ENCODE results near the gene EPDR1. TPM values are rescaled to one million over a fixed set of nuclear protein-coding genes. Genes with fewer than 3 reads are reported as not detected.

EPDR1 gene
- total RNA-seq, 6 experiments from 2014 or later: 4.1 to 34.1 (median 13.2) TPM

GRCh38 chr7:37912756-37913155, 7.7 kb upstream of the EPDR1 start:
- peaks cover 0 to 7% (median 0%) of the 10 kb centered on the region in 4 donors for H3K4me1 ChIP-seq
- ATAC-seq (no peak), DNase-seq (no peak)
- H3K4me3 ChIP-seq: no peak overlapping the region
- intact Hi-C loops (cut with DNase I): loop anchor here in 1 of 2 donors (10.0 kb wide), 1 partner anchor 192 kb away; no protein-coding TSS in a partner anchor
- WGBS (ENCODE audit: insufficient coverage, low coverage, low lambda C conversion rate, missing lambda C conversion rate): 51% methylated on average over 2 of the region's 2 CpGs
- TF ChIP-seq CTCF (IDR thresholded peaks at IDR 0.05) (no peak), POLR2A (IDR thresholded peaks at IDR 0.05) (no peak)
- H3K27me3 ChIP-seq: no peaks in the 10 kb centered on the region
- no peaks in the 10 kb centered on the region for H3K36me3 ChIP-seq
- no peaks in the 10 kb centered on the region for H3K9me3 ChIP-seq
- H3K27ac ChIP-seq: no peak overlapping the region

GRCh38 chr7:37915438-37915837, 5.0 kb upstream of the EPDR1 start:
- no peak for DNase-seq
- Histone ChIP-seq H3K9me3 (no peaks in the 10 kb centered on the region), H3K4me1 (peaks cover 0 to 7% (median 0%) of the 10 kb centered on the region in 4 donors), H3K36me3 (no peaks in the 10 kb centered on the region), H3K4me3 (no peak overlapping the region), H3K27ac (no peak overlapping the region), H3K27me3 (no peaks in the 10 kb centered on the region)
- ATAC-seq: no peak
- 24% methylated on average over 5 of the region's 5 CpGs for WGBS (ENCODE audit: insufficient coverage, low coverage, low lambda C conversion rate, missing lambda C conversion rate)
- TF ChIP-seq CTCF (IDR thresholded peaks at IDR 0.05): no peak
- TF ChIP-seq POLR2A (IDR thresholded peaks at IDR 0.05): no peak
- intact Hi-C loops (cut with DNase I): loop anchor here in 1 of 2 donors (10.0 kb wide), 1 partner anchor 189 kb away; no protein-coding TSS in a partner anchor

GRCh38 chr7:37916017-37916672, 4.3 kb upstream of the EPDR1 start:
- ATAC-seq (peak; percentile 3 to 23 (median 12)), DNase-seq (peak in 2 of 3 donors; percentile 26 to 55)
- no peaks in the 10 kb centered on the region for H3K9me3 ChIP-seq
- TF ChIP-seq POLR2A (IDR thresholded peaks at IDR 0.05) (no peak), CTCF (IDR thresholded peaks at IDR 0.05) (no peak)
- H3K27me3 ChIP-seq: no peaks in the 10 kb centered on the region
- intact Hi-C loops (cut with DNase I): loop anchor here in 1 of 2 donors (10.0 kb wide), 1 partner anchor 189 kb away; no protein-coding TSS in a partner anchor
- peak overlapping the region; percentile 46 to 59 (median 46) for H3K4me3 ChIP-seq
- H3K36me3 ChIP-seq: no peaks in the 10 kb centered on the region
- 12% methylated on average over 21 of the region's 57 CpGs for WGBS (ENCODE audit: insufficient coverage, low coverage, low lambda C conversion rate, missing lambda C conversion rate)
- H3K4me1 ChIP-seq: peaks cover 0 to 7% (median 0%) of the 10 kb centered on the region in 4 donors
- no peak overlapping the region for H3K27ac ChIP-seq

- TF ChIP-seq CTCF (IDR thresholded peaks at IDR 0.05) (peak; percentile 61 to 71 (median 62)), POLR2A (IDR thresholded peaks at IDR 0.05) (no peak)
- no peaks in the 10 kb centered on the region for H3K36me3 ChIP-seq
- no peaks in the 10 kb centered on the region for H3K9me3 ChIP-seq
- H3K4me3 ChIP-seq: peak within 1 kb of the TSS; percentile 46 to 59 (median 46)
- H3K27ac ChIP-seq: no peak within 1 kb of the TSS
- ATAC-seq (peak; percentile 63 to 69 (median 66)), DNase-seq (peak; percentile 57 to 60 (median 60))
- H3K27me3 ChIP-seq: no peaks in the 10 kb centered on the region
- peaks cover 0 to 12% (median 3%) of the 10 kb centered on the region in 4 donors for H3K4me1 ChIP-seq
- WGBS (ENCODE audit: insufficient coverage, low coverage, low lambda C conversion rate, missing lambda C conversion rate): under 1% methylated on average over 16 of the region's 46 CpGs
- intact Hi-C loops (cut with DNase I): loop anchor here in 1 of 2 donors (10.0 kb wide), 1 partner anchor 188 kb away; no protein-coding TSS in a partner anchor
Observed at GRCh38 chr7:37916673-37917660, 3.5 kb upstream of the EPDR1 start, which contains the start of gene SFRP4. SFRP4 (minus strand) TSS chr7:37916817; CDS start chr7:37916537, 280 bp downstream.
